HG02884 (cell line): ENCODE results near the gene LY86.

Experiments used
- ATAC-seq: cut with Tn5 transposase; IDR thresholded peaks from one replicate; pipeline ENCODE4 v1.9.1; 2021; ENCODE audit warnings: mild to moderate bottlenecking, moderate library complexity; ENCODE audit not compliant: unreplicated experiment

Gene LY86

GRCh38 chr6:6619021-6619794, 30.7 kb downstream of the LY86 start:
- ATAC-seq = no peak

GRCh38 chr6:6620766-6621425, 32.4 kb downstream of the LY86 start:
- ATAC-seq = no peak

- no peak for ATAC-seq
These were observed 34.0 kb downstream of the LY86 start for GRCh38 chr6:6622501-6622900.

- ATAC-seq = no peak
These were observed 35.0 kb downstream of the LY86 start for GRCh38 chr6:6623553-6623952.

- ATAC-seq = no peak
These were observed 35.9 kb downstream of the LY86 start for GRCh38 chr6:6624269-6624990.

- no peak for ATAC-seq
These were observed 37.7 kb downstream of the LY86 start for GRCh38 chr6:6626187-6626586.

- ATAC-seq = no peak
These were observed 40.9 kb downstream of the LY86 start for GRCh38 chr6:6629402-6629801.

- ATAC-seq = no peak
These were observed 42.5 kb downstream of the LY86 start for GRCh38 chr6:6631053-6631452.

- no peak for ATAC-seq
These were observed 43.2 kb downstream of the LY86 start for GRCh38 chr6:6631534-6632276.

- no peak for ATAC-seq
These were observed 45.6 kb downstream of the LY86 start for GRCh38 chr6:6633898-6634734.

GRCh38 chr6:6634735-6635075, 46.2 kb downstream of the LY86 start:
- ATAC-seq = no peak

- peak; percentile 66 for ATAC-seq
These were observed 46.8 kb downstream of the LY86 start for GRCh38 chr6:6635291-6635690.

GRCh38 chr6:6635869-6636268, 47.3 kb downstream of the LY86 start:
- ATAC-seq = no peak

GRCh38 chr6:6639572-6639971, 51.1 kb downstream of the LY86 start:
- ATAC-seq = no peak

GRCh38 chr6:6640926-6641325, 52.4 kb downstream of the LY86 start:
- ATAC-seq = no peak

- ATAC-seq = peak; percentile 96
These were observed 54.9 kb downstream of the LY86 start for GRCh38 chr6:6643398-6643797.

- no peak for ATAC-seq
These were observed 56.9 kb downstream of the LY86 start for GRCh38 chr6:6645261-6645917.

- no peak for ATAC-seq
These were observed 57.9 kb downstream of the LY86 start for GRCh38 chr6:6646384-6646783.

- no peak for ATAC-seq
These were observed 58.3 kb downstream of the LY86 start for GRCh38 chr6:6646859-6647258.
